Fibroblast of pulmonary artery (primary cell): Measurements from ENCODE around the gene TNNI3K.

Source experiments
- DNase-seq: peaks from one replicate; pipeline ENCODE4 v3.0.0-alpha.2; 2010; ENCODE audit warnings: low read depth
- H3K4me3 ChIP-seq: replicated peaks from 2 replicates; pipeline ENCODE4 v1.5.1; 2011; ENCODE audit warnings: low read depth, mild to moderate bottlenecking, control low read depth, low read length, moderate library complexity
- TF ChIP-seq, protein P1 (sequence below): IDR thresholded peaks from 2 replicates; pipeline ENCODE4 v1.5.1; 2011; ENCODE audit warnings: mild to moderate bottlenecking, control low read depth, low read length, inconsistent platforms; ENCODE audit errors: missing control alignments

The TNNI3K gene

GRCh38 chr1:74399249-74399648 lies 164.1 kb downstream of the TNNI3K start:
- H3K4me3 ChIP-seq = no peak overlapping the region
- TF ChIP-seq, protein P1, sequence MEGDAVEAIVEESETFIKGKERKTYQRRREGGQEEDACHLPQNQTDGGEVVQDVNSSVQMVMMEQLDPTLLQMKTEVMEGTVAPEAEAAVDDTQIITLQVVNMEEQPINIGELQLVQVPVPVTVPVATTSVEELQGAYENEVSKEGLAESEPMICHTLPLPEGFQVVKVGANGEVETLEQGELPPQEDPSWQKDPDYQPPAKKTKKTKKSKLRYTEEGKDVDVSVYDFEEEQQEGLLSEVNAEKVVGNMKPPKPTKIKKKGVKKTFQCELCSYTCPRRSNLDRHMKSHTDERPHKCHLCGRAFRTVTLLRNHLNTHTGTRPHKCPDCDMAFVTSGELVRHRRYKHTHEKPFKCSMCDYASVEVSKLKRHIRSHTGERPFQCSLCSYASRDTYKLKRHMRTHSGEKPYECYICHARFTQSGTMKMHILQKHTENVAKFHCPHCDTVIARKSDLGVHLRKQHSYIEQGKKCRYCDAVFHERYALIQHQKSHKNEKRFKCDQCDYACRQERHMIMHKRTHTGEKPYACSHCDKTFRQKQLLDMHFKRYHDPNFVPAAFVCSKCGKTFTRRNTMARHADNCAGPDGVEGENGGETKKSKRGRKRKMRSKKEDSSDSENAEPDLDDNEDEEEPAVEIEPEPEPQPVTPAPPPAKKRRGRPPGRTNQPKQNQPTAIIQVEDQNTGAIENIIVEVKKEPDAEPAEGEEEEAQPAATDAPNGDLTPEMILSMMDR = no peak
- DNase-seq = no peak

DNA sequence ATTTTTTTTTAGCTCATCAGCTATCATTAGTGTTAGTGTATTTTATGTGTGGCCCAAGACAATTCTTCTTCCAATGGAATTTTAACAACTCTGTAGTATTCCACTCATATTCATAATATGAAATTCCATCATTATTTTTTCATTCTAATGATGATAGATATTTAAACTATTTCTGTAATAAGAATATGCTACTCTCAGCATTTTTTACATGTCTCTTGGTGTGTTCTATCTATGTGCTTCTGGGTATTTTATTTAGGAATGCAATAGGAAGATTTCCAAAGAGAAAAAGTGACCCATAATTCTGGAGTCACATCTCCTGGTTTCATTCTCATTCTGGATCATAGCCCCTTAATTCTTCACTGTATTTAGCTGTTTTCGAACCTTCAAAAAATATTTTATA lies 167.7 kb downstream of the TNNI3K start:
- no peak for DNase-seq
- TF ChIP-seq, protein P1 = no peak
- H3K4me3 ChIP-seq = no peak overlapping the region

GRCh38 chr1:74403606-74404005 lies 168.4 kb downstream of the TNNI3K start:
- TF ChIP-seq, protein P1 = no peak
- no peak for DNase-seq
- H3K4me3 ChIP-seq = no peak overlapping the region

GRCh38 chr1:74406759-74407158 lies 171.6 kb downstream of the TNNI3K start:
- DNase-seq = no peak
- TF ChIP-seq, protein P1 = no peak
- no peak overlapping the region for H3K4me3 ChIP-seq

- no peak for DNase-seq
- no peak overlapping the region for H3K4me3 ChIP-seq
- TF ChIP-seq, protein P1 = no peak
These were observed 172.7 kb downstream of the TNNI3K start for GRCh38 chr1:74407902-74408301.

DNA sequence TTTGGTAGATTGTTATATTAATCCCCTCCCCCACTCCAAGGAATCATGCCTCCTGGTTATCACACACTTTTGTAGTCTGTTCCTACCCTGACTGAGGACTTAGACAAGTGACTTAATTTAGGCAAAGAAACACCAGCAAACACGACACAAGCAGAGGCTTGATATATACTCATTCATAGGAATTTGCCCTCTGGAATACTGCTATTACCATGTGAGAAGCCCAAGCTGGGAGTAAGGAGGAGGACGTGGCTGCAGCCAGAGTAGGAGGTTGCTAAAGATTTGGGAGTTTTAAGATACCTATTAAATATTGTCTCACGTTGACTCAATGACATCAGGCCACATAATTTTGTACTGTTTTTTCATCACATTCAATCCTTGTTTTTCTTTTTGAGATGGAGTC lies 177.1 kb downstream of the TNNI3K start:
- H3K4me3 ChIP-seq = no peak overlapping the region
- TF ChIP-seq, protein P1 = no peak
- DNase-seq = no peak

GRCh38 chr1:74415935-74416334 lies 180.7 kb downstream of the TNNI3K start:
- TF ChIP-seq, protein P1 = no peak
- no peak overlapping the region for H3K4me3 ChIP-seq
- no peak for DNase-seq
